ENCODE measurements around the gene MYO7A. TPM values are rescaled to one million over a fixed set of nuclear protein-coding genes. Genes with fewer than 3 reads are reported as not detected.

MYO7A gene
- total RNA-seq, 1 donor from 2014 or later, result 46.4 TPM

DNA sequence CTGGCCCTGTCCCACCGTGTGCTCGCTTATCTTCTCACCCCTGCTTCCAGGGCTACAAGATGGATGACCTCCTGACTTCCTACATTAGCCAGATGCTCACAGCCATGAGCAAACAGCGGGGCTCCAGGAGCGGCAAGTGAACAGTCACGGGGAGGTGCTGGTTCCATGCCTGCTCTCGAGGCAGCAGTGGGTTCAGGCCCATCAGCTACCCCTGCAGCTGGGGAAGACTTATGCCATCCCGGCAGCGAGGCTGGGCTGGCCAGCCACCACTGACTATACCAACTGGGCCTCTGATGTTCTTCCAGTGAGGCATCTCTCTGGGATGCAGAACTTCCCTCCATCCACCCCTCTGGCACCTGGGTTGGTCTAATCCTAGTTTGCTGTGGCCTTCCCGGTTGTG lies 86.5 kb downstream of the MYO7A start:
- Histone ChIP-seq H3K4me1 (no peaks in the 10 kb centered on the region), H3K36me3 (no peaks in the 10 kb centered on the region), H3K27me3 (no peaks in the 10 kb centered on the region), H3K9me3 (no peaks in the 10 kb centered on the region), H3K27ac (no peak overlapping the region), H3K4me3 (no peak overlapping the region)
- no peak for DNase-seq (ENCODE audit: low spot score in 2 of 2)
- TF ChIP-seq, protein P1, sequence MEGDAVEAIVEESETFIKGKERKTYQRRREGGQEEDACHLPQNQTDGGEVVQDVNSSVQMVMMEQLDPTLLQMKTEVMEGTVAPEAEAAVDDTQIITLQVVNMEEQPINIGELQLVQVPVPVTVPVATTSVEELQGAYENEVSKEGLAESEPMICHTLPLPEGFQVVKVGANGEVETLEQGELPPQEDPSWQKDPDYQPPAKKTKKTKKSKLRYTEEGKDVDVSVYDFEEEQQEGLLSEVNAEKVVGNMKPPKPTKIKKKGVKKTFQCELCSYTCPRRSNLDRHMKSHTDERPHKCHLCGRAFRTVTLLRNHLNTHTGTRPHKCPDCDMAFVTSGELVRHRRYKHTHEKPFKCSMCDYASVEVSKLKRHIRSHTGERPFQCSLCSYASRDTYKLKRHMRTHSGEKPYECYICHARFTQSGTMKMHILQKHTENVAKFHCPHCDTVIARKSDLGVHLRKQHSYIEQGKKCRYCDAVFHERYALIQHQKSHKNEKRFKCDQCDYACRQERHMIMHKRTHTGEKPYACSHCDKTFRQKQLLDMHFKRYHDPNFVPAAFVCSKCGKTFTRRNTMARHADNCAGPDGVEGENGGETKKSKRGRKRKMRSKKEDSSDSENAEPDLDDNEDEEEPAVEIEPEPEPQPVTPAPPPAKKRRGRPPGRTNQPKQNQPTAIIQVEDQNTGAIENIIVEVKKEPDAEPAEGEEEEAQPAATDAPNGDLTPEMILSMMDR (IDR thresholded peaks at IDR 0.05), result no peak
- intact Hi-C loops (cut with DNase I), result no loop called here

DNA sequence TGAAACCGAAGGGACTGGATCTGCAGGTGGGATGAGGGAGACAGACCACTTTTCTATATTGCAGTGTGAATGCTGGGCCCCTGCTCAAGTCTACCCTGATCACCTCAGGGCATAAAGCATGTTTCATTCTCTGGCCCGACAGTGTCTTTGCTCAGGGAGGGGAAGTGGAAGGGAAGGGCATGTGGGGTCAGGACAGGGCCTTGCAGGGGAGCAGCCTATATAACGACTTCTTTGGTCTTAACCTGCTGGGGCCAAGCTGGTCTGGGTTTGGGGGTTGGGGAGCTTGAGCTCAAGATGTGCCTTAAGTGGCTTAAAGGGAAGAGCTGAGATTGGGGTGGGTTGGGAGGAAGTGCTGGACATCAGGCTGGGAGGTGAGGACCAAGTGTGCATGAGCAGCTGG lies 87.1 kb downstream of the MYO7A start:
- no peaks in the 10 kb centered on the region for H3K27me3 ChIP-seq
- H3K9me3 ChIP-seq, result no peaks in the 10 kb centered on the region
- no peak for DNase-seq (ENCODE audit: low spot score in 2 of 2)
- intact Hi-C loops (cut with DNase I), result no loop called here
- H3K4me1 ChIP-seq, result no peaks in the 10 kb centered on the region
- H3K4me3 ChIP-seq, result no peak overlapping the region
- no peaks in the 10 kb centered on the region for H3K36me3 ChIP-seq
- TF ChIP-seq, protein P1 (IDR thresholded peaks at IDR 0.05), result no peak
- no peak overlapping the region for H3K27ac ChIP-seq

DNA sequence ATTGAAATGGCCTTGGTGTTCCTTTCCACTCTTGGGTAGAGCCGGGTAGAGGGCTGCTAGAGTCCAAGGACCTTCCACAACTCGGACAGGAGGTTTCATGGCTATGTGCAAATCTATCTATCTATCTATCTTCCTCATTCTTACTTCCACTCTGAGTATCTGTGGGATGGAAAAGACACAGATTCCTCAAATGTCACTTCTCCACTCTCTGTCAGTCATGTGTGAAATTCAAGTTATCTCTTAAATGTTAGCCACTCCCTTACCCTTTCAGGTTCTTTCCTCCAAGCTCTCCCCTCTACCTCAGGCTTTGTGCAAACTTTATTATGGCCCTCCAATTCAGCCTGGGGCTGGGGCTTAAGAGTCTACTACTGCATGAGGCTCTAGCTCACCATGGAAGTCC lies 89.1 kb downstream of the MYO7A start:
- DNase-seq (ENCODE audit: low spot score in 2 of 2), result no peak
- TF ChIP-seq, protein P1 (IDR thresholded peaks at IDR 0.05), result no peak

DNA sequence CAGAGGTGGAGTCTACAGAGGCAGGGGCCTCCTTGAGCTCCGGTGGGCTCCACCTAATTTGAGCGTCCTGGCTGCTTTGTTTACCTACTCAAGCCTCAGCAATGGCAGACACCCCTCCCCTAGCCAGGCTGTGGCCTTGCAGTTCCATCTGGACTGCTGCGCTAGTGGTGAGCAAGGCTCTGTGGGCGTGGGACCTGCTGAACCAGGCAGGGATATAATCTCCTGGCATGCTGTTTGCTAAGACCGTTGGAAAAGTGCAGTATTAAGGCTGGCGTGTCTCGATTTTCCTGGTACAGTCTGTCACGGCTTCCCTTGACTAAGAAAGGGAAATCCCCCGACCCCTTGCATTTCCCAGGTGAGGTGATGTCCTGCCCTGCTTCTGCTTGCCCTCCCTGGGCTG lies 95.8 kb downstream of the MYO7A start:
- DNase-seq (ENCODE audit: low spot score in 2 of 2), result no peak
- intact Hi-C loops (cut with DNase I), result no loop called here
- Histone ChIP-seq H3K27me3 (no peaks in the 10 kb centered on the region), H3K27ac (no peak overlapping the region), H3K9me3 (no peaks in the 10 kb centered on the region), H3K36me3 (no peaks in the 10 kb centered on the region), H3K4me3 (no peak overlapping the region), H3K4me1 (no peaks in the 10 kb centered on the region)
- TF ChIP-seq, protein P1 (IDR thresholded peaks at IDR 0.05), result no peak

More for the DNA sequence above, 89.1 kb downstream of the MYO7A start:
- intact Hi-C loops (cut with DNase I), result no loop called here
- no peaks in the 10 kb centered on the region for H3K36me3 ChIP-seq
- no peaks in the 10 kb centered on the region for H3K27me3 ChIP-seq
- no peaks in the 10 kb centered on the region for H3K9me3 ChIP-seq
- H3K4me3 ChIP-seq, result no peak overlapping the region
- no peaks in the 10 kb centered on the region for H3K4me1 ChIP-seq
- no peak overlapping the region for H3K27ac ChIP-seq

DNA sequence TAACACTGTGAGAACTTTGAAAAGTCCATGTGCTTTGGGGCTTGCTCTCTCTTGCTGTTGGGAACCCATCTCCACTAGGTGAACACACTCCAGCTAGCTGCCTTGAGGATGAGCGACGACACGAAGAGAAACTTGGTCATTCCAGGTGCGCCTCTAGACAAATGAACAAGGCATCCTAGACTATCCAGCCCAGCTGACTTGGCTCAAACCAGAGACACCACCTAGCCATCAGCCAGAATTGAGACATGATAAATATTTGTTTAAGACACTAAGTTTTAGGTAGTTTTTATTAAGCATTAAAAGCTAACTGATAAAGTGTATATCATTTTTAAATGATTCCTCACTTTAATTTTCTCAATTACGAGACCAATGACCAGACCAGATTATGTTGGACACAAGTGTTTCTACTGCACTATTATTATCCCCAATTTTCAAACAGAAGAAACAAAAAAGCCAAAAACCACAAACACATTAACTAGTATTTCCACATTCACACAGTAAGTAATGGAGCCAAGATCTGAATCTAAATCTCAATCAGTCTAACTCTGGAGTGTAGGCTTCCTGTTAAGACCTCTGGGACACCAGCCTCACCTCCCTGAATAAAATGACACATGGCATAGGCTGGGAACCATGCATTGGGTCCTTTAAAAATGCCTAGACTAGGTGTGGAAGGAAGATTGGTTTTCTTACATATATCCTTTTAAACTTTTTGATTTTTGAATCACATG lies 103.0 kb downstream of the MYO7A start:
- Histone ChIP-seq H3K9me3 (no peaks in the 10 kb centered on the region), H3K36me3 (no peaks in the 10 kb centered on the region), H3K4me3 (no peak overlapping the region), H3K27ac (no peak overlapping the region), H3K4me1 (no peaks in the 10 kb centered on the region), H3K27me3 (no peaks in the 10 kb centered on the region)
- TF ChIP-seq, protein P1 (IDR thresholded peaks at IDR 0.05), result no peak
- intact Hi-C loops (cut with DNase I), result no loop called here
- DNase-seq (ENCODE audit: low spot score in 2 of 2), result no peak

Data from ascending aorta (tissue), 2 donors.